ENCODE data around the gene ATP13A3. TPM values are rescaled to one million over a fixed set of nuclear protein-coding genes. Genes with fewer than 3 reads are reported as not detected.

ATP13A3 gene
- total RNA-seq, 5 donors from 2014 or later (not counting 1 experiment from before 2014, with no cell fraction given): 48.1 to 71.7 (median 52.0) TPM

Other genes starting within 250 kb of the ATP13A3 start
- gene CPN2, start 135.7 kb downstream of the ATP13A3 start, total RNA-seq: under 1 TPM in 2 of 5 donors, not detected in 3; 0.12 to 0.13 TPM
- not detected for gene LRRC15, start 117.3 kb downstream of the ATP13A3 start, total RNA-seq
- gene GP5, start 87.7 kb downstream of the ATP13A3 start, total RNA-seq: 1 to 10 TPM; 5.1 to 8.4 (median 6.3) TPM
- gene TMEM44, start 146.4 kb upstream of the ATP13A3 start, total RNA-seq: 1 to 10 TPM; 1.6 to 3.3 (median 2.3) TPM
- 10 to 100 TPM; 40.0 to 83.5 (median 49.5) TPM for gene LSG1, start 185.2 kb upstream of the ATP13A3 start, total RNA-seq
- 10 to 100 TPM in 2 of 5 donors, 1 to 10 TPM in 3; 2.2 to 14.2 (median 8.1) TPM for gene FAM43A, start 198.9 kb upstream of the ATP13A3 start, total RNA-seq

Data from T-cell (primary cell).